Upper lobe of left lung (tissue), 4 donors: Measurements from ENCODE around the gene GPC1.

ENCODE experiments used
- POLR2A ChIP-seq, 4 donors: fragments of 450-650 bp; IDR thresholded peaks; one replicate each; pipeline ENCODE4 v1.5.1; 2016 to 2017; ENCODE audit warnings: antibody characterized with exemption in 4 of 4, mild to moderate bottlenecking in 2 of 4
- TF ChIP-seq, protein P1 (sequence below), 6 experiments: fragments of 450-650 bp in 4 of 6; fragments of 200-600 bp in 2 of 6; sonication (generic) in 2 of 6; IDR thresholded peaks; one replicate each; pipeline ENCODE4 v1.5.1; 2016 to 2019; ENCODE audit warnings: antibody characterized with exemption in 6 of 6

DNA sequence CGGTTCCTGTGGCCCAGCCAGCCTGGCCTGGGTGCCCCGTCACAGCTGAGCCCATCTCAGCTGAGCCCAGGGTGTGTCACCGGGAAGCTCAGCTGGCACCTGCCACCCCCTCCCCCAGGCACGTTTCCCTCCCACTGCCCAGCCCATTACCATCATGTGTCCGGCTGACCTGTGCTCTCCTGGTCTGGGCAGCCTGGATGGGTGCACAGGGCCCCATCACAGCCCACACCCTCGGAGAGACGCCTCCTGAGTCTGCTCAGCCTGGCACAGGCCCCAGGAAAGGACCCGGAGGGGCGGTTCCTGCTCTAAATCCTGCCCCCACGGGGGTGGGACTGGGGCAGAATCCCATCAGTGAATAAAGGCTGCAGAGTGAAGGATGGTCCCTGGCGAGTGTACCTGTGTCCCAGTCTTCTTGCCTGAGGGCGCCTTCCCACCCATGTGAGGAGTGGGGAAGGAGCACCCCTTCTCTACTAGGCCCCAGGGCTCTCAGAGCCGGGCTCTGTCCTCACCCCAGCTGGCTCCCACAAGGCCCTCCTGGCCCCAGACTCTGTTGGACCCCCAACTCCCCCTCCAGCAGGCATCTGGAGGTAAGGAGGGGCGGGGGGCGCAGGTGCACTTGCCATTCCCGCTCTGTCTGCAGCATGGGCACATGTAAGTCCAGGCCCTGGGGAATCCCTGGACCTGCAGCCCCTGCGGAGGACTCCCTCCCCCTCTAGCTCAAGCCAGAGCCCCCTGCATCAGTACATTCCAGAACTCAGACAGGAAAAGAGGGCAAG lies 21.2 kb downstream of the GPC1 start:
- TF ChIP-seq, protein P1, sequence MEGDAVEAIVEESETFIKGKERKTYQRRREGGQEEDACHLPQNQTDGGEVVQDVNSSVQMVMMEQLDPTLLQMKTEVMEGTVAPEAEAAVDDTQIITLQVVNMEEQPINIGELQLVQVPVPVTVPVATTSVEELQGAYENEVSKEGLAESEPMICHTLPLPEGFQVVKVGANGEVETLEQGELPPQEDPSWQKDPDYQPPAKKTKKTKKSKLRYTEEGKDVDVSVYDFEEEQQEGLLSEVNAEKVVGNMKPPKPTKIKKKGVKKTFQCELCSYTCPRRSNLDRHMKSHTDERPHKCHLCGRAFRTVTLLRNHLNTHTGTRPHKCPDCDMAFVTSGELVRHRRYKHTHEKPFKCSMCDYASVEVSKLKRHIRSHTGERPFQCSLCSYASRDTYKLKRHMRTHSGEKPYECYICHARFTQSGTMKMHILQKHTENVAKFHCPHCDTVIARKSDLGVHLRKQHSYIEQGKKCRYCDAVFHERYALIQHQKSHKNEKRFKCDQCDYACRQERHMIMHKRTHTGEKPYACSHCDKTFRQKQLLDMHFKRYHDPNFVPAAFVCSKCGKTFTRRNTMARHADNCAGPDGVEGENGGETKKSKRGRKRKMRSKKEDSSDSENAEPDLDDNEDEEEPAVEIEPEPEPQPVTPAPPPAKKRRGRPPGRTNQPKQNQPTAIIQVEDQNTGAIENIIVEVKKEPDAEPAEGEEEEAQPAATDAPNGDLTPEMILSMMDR (IDR thresholded peaks at IDR 0.05) = no peak
- TF ChIP-seq POLR2A (IDR thresholded peaks at IDR 0.05) = no peak
